ENCODE data around the gene ADAMTSL1. TPM values are rescaled to one million over a fixed set of nuclear protein-coding genes. Genes with fewer than 3 reads are reported as not detected.

ADAMTSL1 gene
- total and polyA plus RNA-seq, 2 of the 13 experiments (the other 11 are each of a cell fraction or from before 2014, with no cell fraction given), result not detected

GRCh38 chr9:18662320-18662719 lies 188.4 kb downstream of the ADAMTSL1 start:
- no peaks in the 10 kb centered on the region for H3K27me3 ChIP-seq (ENCODE audit: control insufficient read depth in 1 of 2, insufficient read depth in 2 of 2, low read length in 2 of 2)
- no peaks in the 10 kb centered on the region for H3K4me1 ChIP-seq (ENCODE audit: insufficient read depth, low read length)
- intact Hi-C loops (cut with micrococcal nuclease; ENCODE audit: unreplicated experiment), result no loop called here
- H3K9me3 ChIP-seq (ENCODE audit: low read length), result no peaks in the 10 kb centered on the region
- no peaks in the 10 kb centered on the region for H3K79me2 ChIP-seq (ENCODE audit: insufficient read depth, low read length)
- no peak overlapping the region for H3K4me2 ChIP-seq (ENCODE audit: low read depth, low read length)
- H2AFZ ChIP-seq (ENCODE audit: low read length), result no peak overlapping the region
- no peak overlapping the region for H3K4me3 ChIP-seq (replicated peaks in 1 of 3; ENCODE audit: insufficient read depth in 1 of 3, low read depth in 2 of 3, low read length in 3 of 3)
- WGBS (ENCODE audit: low lambda C conversion rate), result 0% methylated on average over 3 of the region's 3 CpGs
- H3K36me3 ChIP-seq (replicated peaks in 1 of 2; ENCODE audit: control insufficient read depth in 1 of 2, insufficient read depth in 2 of 2, low read length in 2 of 2), result no peaks in the 10 kb centered on the region
- no TSS peak for BruUV-seq (replicated peaks)
- CTCF ChIA-PET (ENCODE audit: low intra/inter-chr PET ratio, low total read pairs), result no interaction called here
- no peaks in the 10 kb centered on the region for H4K20me1 ChIP-seq (ENCODE audit: insufficient read depth, low read length)
- ATAC-seq (no peak), FAIRE-seq (no peak), DNase-seq (ENCODE audit: low spot score) (no peak)
- in situ Hi-C loops (cut with HindIII; ENCODE audit: extremely low pct_ligation_motif_present, low pct_unique_long_range_greater_than_20kb), result no loop called here
- no peak overlapping the region for H3K27ac ChIP-seq (ENCODE audit: extremely low read length, insufficient read depth, low read length)
- TF ChIP-seq RARG (CRISPR knock-in tag; IDR thresholded peaks at IDR 0.05; ENCODE audit: low read depth), result no peak
- POLR2A ChIA-PET, result no interaction called here
- H3K9ac ChIP-seq (ENCODE audit: insufficient read depth, low read depth, low read length), result no peak overlapping the region

- no peaks in the 10 kb centered on the region for H3K9me3 ChIP-seq (ENCODE audit: low read length)
- FAIRE-seq, result no peak
- H3K27ac ChIP-seq (ENCODE audit: extremely low read length, insufficient read depth, low read length), result no peak overlapping the region
- H3K4me2 ChIP-seq (ENCODE audit: low read depth, low read length), result no peak overlapping the region
- DNase-seq (ENCODE audit: low spot score), result no peak
- no peak overlapping the region for H2AFZ ChIP-seq (ENCODE audit: low read length)
- WGBS (ENCODE audit: low lambda C conversion rate), result 0% methylated on average over 1 of the region's 1 CpG
- no peaks in the 10 kb centered on the region for H3K79me2 ChIP-seq (ENCODE audit: insufficient read depth, low read length)
- no peak overlapping the region for H3K9ac ChIP-seq (ENCODE audit: insufficient read depth, low read depth, low read length)
- no peak for ATAC-seq
- H3K36me3 ChIP-seq (replicated peaks in 1 of 2; ENCODE audit: control insufficient read depth in 1 of 2, insufficient read depth in 2 of 2, low read length in 2 of 2), result no peaks in the 10 kb centered on the region
- TF ChIP-seq ZNF496 (CRISPR knock-in tag; IDR thresholded peaks at IDR 0.05; ENCODE audit: insufficient replicate concordance), result no peak
- peak in 1 of 2 experiments; percentile 24; a peak in 1 of 4 replicates for TF ChIP-seq MAFK (conservative IDR thresholded peaks at IDR 0.05 in 1 of 2, IDR thresholded peaks at IDR 0.05 in 1 of 2; ENCODE audit: low read length in 2 of 2)
- no peaks in the 10 kb centered on the region for H4K20me1 ChIP-seq (ENCODE audit: insufficient read depth, low read length)
- intact Hi-C loops (cut with micrococcal nuclease; ENCODE audit: unreplicated experiment), result no loop called here
- no peak overlapping the region for H3K4me3 ChIP-seq (replicated peaks in 1 of 3; ENCODE audit: insufficient read depth in 1 of 3, low read depth in 2 of 3, low read length in 3 of 3)
- H3K4me1 ChIP-seq (ENCODE audit: insufficient read depth, low read length), result no peaks in the 10 kb centered on the region
- in situ Hi-C loops (cut with HindIII; ENCODE audit: extremely low pct_ligation_motif_present, low pct_unique_long_range_greater_than_20kb), result no loop called here
- BruUV-seq (replicated peaks), result no TSS peak
- ChIA-PET CTCF (ENCODE audit: low intra/inter-chr PET ratio, low total read pairs) (no interaction called here), POLR2A (no interaction called here)
- no peaks in the 10 kb centered on the region for H3K27me3 ChIP-seq (ENCODE audit: control insufficient read depth in 1 of 2, insufficient read depth in 2 of 2, low read length in 2 of 2)
These were observed 192.0 kb downstream of the ADAMTSL1 start for GRCh38 chr9:18665947-18666346.

Data from HepG2 (cell line).